Spleen (tissue), 11 donors: Measurements from ENCODE around the gene H6PD. TPM values are rescaled to one million over a fixed set of nuclear protein-coding genes. Genes with fewer than 3 reads are reported as not detected.

Source experiments
- DNase-seq: peaks from one replicate; pipeline ENCODE4 v3.0.0-alpha.2; 2020
- H3K27ac ChIP-seq, 8 donors: fragments of 200-600 bp; sonication (generic) in 7 of 8; 1 replicate in 4 of 8; 2 replicates in 4 of 8; pipeline versions ENCODE4 v1.5.0 to v1.8.0; 2016 to 2021; ENCODE audit warnings: inconsistent platforms in 4 of 8, mild to moderate bottlenecking in 4 of 8, moderate library complexity in 1 of 8
- H3K27me3 ChIP-seq, 7 donors: fragments of 200-600 bp; sonication (generic) in 6 of 7; replicated peaks in 1 of 7; 1 replicate in 4 of 7; 2 replicates in 3 of 7; pipeline versions ENCODE4 v1.5.0 to v1.8.0; 2016 to 2021; ENCODE audit warnings: inconsistent platforms in 3 of 7, mild to moderate bottlenecking in 1 of 7
- H3K36me3 ChIP-seq, 6 donors: fragments of 200-600 bp; sonication (generic) in 5 of 6; 1 replicate in 4 of 6; 2 replicates in 2 of 6; pipeline versions ENCODE4 v1.5.0 to v1.8.0; 2016 to 2021; ENCODE audit warnings: inconsistent platforms in 2 of 6
- H3K4me1 ChIP-seq, 6 donors: fragments of 200-600 bp; sonication (generic) in 5 of 6; 1 replicate in 3 of 6; 2 replicates in 3 of 6; pipeline versions ENCODE4 v1.5.0 to v1.8.0; 2016 to 2021; ENCODE audit warnings: inconsistent platforms in 3 of 6
- H3K4me3 ChIP-seq, 8 donors: fragments of 200-600 bp; sonication (generic) in 7 of 8; 1 replicate in 4 of 8; 2 replicates in 4 of 8; pipeline versions ENCODE4 v1.5.0 to v1.8.0; 2016 to 2021; ENCODE audit warnings: inconsistent platforms in 4 of 8, mild to moderate bottlenecking in 4 of 8, moderate library complexity in 2 of 8
- H3K9me3 ChIP-seq, 8 donors: fragments of 200-600 bp; sonication (generic) in 7 of 8; 1 replicate in 4 of 8; 2 replicates in 4 of 8; pipeline versions ENCODE4 v1.5.0 to v1.8.0; 2016 to 2021; ENCODE audit warnings: inconsistent platforms in 4 of 8
- CTCF ChIP-seq, 11 experiments: fragments of 200-600 bp in 7 of 11; fragments of 450-650 bp in 4 of 11; sonication (generic) in 4 of 11; IDR thresholded peaks in 8 of 11; conservative IDR thresholded peaks in 3 of 11; 1 replicate in 7 of 11; 2 replicates in 4 of 11; pipeline versions ENCODE4 v1.4.0 to v1.8.0; 2016 to 2021; ENCODE audit warnings: antibody characterized with exemption in 11 of 11, inconsistent platforms in 4 of 11, mild to moderate bottlenecking in 1 of 11
- POLR2A ChIP-seq, 3 donors: fragments of 450-650 bp; IDR thresholded peaks; one replicate each; pipeline ENCODE4 v1.5.1; 2017; ENCODE audit warnings: antibody characterized with exemption in 3 of 3, mild to moderate bottlenecking in 1 of 3
- POLR2AphosphoS5 ChIP-seq, 3 donors: sonication (generic); formaldehyde crosslinking; IDR thresholded peaks; one replicate each; pipeline ENCODE4 v1.5.1; 2017; ENCODE audit warnings: antibody characterized with exemption in 3 of 3
- WGBS, 5 donors: extraction: QIAGEN DNeasy Blood & Tissue Kit in 3 of 5; methylation state at CpG; one replicate each; pipeline versions ENCODE4 v1.1.5 to v1.1.7; 2013 to 2018; 5-methylcytosine and 5-hydroxymethylcytosine counted together
- intact Hi-C: fragments of 100-400 bp; cut with DNase I; formaldehyde crosslinking; loops from one replicate; pipeline ENCODE4 v1.15.0; 2023; ENCODE audit warnings: low total_unique reads
- polyA plus RNA-seq, 3 donors: library from polyadenylated mRNA; stranded (reverse); fragments of 200-250 nt; gene quantifications; one replicate each; pipeline ENCODE4 v1.2.1, GENCODE V29; 2013
- total RNA-seq, 7 donors: library from RNA; depleted of rRNA in 3 of 7; stranded (reverse); fragments of >200 nt in 3 of 7; fragmentation: NEBNext Ultra II Directional in 4 of 7; extraction: Animal tissue kit (Norgen Biotek cat#: 25700) in 4 of 7; gene quantifications; one replicate each; pipeline versions ENCODE4 v1.1.0 to v1.2.1, GENCODE V29; 2016 to 2021
- donor health status: healthy with polysubstance abuse.
- donor health status: DM: no; HTN: no; CAD: no; lungs with moderate emphysema.
- donor health status: DM: no; HTN: no; CAD: no.
- donor health status: Bipolar disorder and iron deficiency.
- donor health status: healthy.
- donor health status: DM: no; HTN: no; CAD: no.
- donor health status: DM: yes; HTN: yes; CAD: no.

Gene H6PD
- total and polyA plus RNA-seq, 10 donors = 4.5 to 55.3 (median 35.5) TPM

- no peaks in the 10 kb centered on the region for H3K36me3 ChIP-seq
- peaks cover under 1 to 5% (median 3%) of the 10 kb centered on the region in 8 donors for H3K9me3 ChIP-seq
- peak; percentile 84 for DNase-seq
- H3K4me1 ChIP-seq = peaks cover 3 to 56% (median 32%) of the 10 kb centered on the region in 6 donors
- 6 to 12% (median 7%) methylated on average over 22 to 41 of the region's 41 CpGs for WGBS, 5 donors
- intact Hi-C loops = no loop called here
- peaks cover 0 to 30% (median 3%) of the 10 kb centered on the region in 7 donors for H3K27me3 ChIP-seq
- H3K27ac ChIP-seq = peak overlapping the region; percentile 53 to 83 (median 76)
- TF ChIP-seq POLR2AphosphoS5 (IDR thresholded peaks at IDR 0.05) = peak in 1 of 3 donors; percentile 69
- no peak for TF ChIP-seq CTCF (IDR thresholded peaks at IDR 0.05 in 8 of 11, conservative IDR thresholded peaks at IDR 0.05 in 3 of 11)
- no peak for TF ChIP-seq POLR2A (IDR thresholded peaks at IDR 0.05)
- peak overlapping the region; percentile 67 to 94 (median 79) for H3K4me3 ChIP-seq
These were observed 59.2 kb downstream of the H6PD start for GRCh38 chr1:9293533-9294404.

- intact Hi-C loops = no loop called here
- 41 to 50% (median 45%) methylated on average over 6 of the region's 6 CpGs for WGBS, 5 donors
- Histone ChIP-seq H3K36me3 (no peaks in the 10 kb centered on the region), H3K4me3 (peak overlapping the region in 4 of 8 donors; percentile 10 to 94 (median 79)), H3K4me1 (peaks cover 3 to 52% (median 30%) of the 10 kb centered on the region in 6 donors), H3K27me3 (peaks cover 0 to 30% (median 3%) of the 10 kb centered on the region in 7 donors), H3K9me3 (no peaks in the 10 kb centered on the region), H3K27ac (no peak overlapping the region)
- DNase-seq = no peak
- TF ChIP-seq POLR2AphosphoS5 (IDR thresholded peaks at IDR 0.05) = no peak
- TF ChIP-seq POLR2A (IDR thresholded peaks at IDR 0.05) = no peak
- no peak for TF ChIP-seq CTCF (IDR thresholded peaks at IDR 0.05 in 8 of 11, conservative IDR thresholded peaks at IDR 0.05 in 3 of 11)
These were observed 59.8 kb downstream of the H6PD start for GRCh38 chr1:9294405-9294773.

GRCh38 chr1:9294910-9295636 lies 60.5 kb downstream of the H6PD start:
- no peak for TF ChIP-seq POLR2A (IDR thresholded peaks at IDR 0.05)
- no peak for TF ChIP-seq POLR2AphosphoS5 (IDR thresholded peaks at IDR 0.05)
- Histone ChIP-seq H3K9me3 (no peaks in the 10 kb centered on the region), H3K27ac (no peak overlapping the region), H3K36me3 (no peaks in the 10 kb centered on the region), H3K4me3 (peak overlapping the region in 1 of 8 donors; percentile 80), H3K4me1 (peaks cover 3 to 47% (median 27%) of the 10 kb centered on the region in 6 donors), H3K27me3 (peaks cover 0 to 30% (median 3%) of the 10 kb centered on the region in 7 donors)
- no peak for DNase-seq
- 67 to 84% (median 80%) methylated on average over 9 to 10 of the region's 10 CpGs for WGBS, 5 donors
- intact Hi-C loops = no loop called here

GRCh38 chr1:9295884-9296283 lies 61.3 kb downstream of the H6PD start:
- peaks cover 3 to 45% (median 24%) of the 10 kb centered on the region in 6 donors for H3K4me1 ChIP-seq

More at GRCh38 chr1:9295884-9296283, 61.3 kb downstream of the H6PD start:
- TF ChIP-seq CTCF (IDR thresholded peaks at IDR 0.05 in 8 of 11, conservative IDR thresholded peaks at IDR 0.05 in 3 of 11) = no peak
- no peak for TF ChIP-seq POLR2AphosphoS5 (IDR thresholded peaks at IDR 0.05)
- no peak for TF ChIP-seq POLR2A (IDR thresholded peaks at IDR 0.05)
- Histone ChIP-seq H3K27me3 (peaks cover 0 to 30% (median 3%) of the 10 kb centered on the region in 7 donors), H3K27ac (no peak overlapping the region), H3K36me3 (no peaks in the 10 kb centered on the region), H3K9me3 (no peaks in the 10 kb centered on the region), H3K4me3 (no peak overlapping the region)
- no peak for DNase-seq
- intact Hi-C loops = no loop called here
- WGBS, 5 donors = 71 to 86% (median 73%) methylated on average over 9 of the region's 9 CpGs
